GM19395 (cell line): ENCODE results near the gene ACTR1B.
A peak's percentile ranks its signal among the peaks of the same experiment; 100 is the strongest.
"Not testable (repeated sequence)": the region's sequence is repeated elsewhere in the genome, so short reads cannot be mapped to it uniquely, and the experiment has no call there.

Experiments
- ATAC-seq: cut with Tn5 transposase; IDR thresholded peaks from one replicate; pipeline ENCODE4 v1.9.1; 2021; ENCODE audit warnings: mild to moderate bottlenecking, moderate library complexity; ENCODE audit not compliant: unreplicated experiment

ACTR1B gene

DNA sequence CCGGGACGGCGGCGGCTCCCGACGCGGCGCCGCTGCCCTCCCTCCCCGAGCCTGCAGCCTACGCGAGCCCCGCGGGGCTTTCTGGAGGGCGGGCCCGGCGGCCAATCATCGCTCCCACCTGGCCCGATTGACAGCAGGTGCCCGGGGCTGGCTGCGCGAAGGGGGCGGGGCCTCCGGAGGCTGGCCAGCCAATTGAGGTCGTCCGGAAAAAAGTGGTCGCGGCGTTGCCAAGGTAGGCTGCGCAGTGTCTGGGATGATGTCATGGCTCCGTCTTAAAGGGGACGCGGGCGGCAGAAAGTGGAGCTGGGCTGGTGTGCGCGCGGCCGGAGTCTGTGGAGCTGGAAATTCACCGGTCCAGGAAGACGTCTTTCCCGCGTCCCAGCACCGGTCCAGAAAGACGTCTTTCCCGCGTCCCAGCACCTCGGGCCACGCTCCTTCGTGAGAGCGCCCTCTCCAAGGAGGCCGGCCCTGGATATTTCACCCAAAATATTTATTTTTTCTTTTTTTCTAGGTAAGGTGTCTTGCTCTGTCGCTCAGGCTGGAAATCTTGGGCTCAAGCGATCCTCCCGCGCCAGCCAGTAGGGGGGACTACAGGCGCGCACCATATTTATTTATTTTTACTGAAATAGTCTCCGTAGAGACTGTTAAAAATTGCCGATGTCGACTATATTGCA lies at the start of gene ACTR1B:
Gene ACTR1B (minus strand): TSS at position 83 of the 674 bp plus-strand sequence. CDS start 154 bp downstream, outside the sequence.
- ATAC-seq: peak; percentile 84

DNA sequence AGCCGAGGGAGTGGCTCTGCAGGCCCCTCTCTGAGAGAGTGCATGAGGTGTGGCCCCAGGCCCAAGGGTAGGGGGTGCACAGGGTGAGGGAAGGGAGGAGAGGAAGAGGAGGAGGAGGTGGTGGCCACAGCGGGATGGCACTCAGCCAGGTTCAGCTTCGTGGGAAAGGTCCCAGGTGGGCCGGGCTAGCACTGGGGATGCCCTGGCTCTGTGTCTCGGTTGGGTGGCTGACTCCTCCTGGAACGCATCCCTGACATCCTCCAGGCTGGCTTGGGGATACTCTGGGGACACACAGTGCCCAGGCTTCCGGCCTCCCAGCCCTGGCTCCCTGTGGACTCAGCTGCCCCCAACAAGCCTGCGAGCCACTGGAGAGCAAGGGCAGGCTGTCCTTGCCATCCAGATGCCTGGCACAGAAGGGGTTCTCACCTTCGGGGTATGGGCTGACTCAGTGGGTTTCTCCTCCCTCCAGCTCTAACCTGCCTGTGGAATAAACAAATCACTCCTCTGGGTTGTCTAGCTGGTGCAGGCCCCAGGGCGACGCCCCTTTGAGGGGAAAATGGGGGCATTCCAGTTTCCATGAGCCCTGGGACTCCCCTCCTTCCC lies 49.0 kb upstream of the ACTR1B start:
- no peak for ATAC-seq

DNA sequence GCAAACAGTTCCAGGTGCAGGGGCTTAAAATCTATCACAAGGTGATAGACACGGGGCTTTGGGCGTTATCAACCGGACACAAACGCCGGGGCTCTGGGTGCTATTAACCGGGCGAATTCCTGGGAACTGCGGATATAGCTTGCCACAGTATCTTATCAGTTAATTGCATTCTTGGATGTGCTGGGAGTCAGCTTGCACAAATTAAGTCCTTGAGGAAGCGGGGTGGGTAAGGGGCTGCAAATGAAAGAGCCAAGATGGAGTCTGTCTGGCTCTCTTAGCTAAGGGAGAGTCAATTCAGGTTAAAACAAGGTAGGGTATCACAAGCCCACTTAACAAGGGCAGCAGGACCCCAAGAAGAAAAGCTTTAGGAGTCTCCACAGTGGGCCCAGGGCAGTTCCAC lies 48.3 kb upstream of the ACTR1B start:
- not testable (repeated sequence) for ATAC-seq

DNA sequence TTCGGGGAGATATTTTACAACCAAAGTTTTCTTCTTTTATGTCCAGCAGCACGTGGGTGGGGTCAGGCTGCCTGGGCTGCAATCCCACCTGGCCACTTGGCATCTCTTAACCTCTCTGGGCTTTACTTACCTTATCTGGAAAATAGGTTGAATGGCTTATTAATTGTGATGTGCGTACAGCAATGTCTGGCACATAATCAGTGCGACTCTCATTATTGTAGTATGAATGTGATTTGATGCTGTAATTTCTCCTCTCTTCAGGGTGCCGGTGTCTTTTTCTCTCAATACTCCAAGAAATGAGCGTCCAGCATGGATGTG lies 47.5 kb upstream of the ACTR1B start:
- ATAC-seq: no peak

DNA sequence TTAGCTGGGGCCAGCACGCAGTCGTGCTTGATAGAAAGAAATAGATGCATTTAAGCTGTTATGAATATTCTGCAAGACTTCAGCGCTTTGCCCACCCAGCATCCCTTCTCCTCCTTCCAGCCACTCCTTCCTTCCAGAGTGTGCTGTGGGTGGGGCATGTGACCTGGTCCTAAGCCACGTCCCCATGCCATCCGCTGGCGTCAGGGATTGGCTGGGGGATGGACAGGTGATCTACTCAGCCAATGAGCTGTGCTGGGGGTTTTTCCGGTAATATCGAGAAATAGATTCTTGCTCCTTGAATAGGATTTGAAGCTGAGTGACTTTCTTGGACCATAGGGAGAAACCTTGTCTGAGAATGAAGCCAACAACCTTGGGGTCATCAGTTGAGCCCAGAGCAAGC lies 44.8 kb upstream of the ACTR1B start:
- ATAC-seq: no peak

DNA sequence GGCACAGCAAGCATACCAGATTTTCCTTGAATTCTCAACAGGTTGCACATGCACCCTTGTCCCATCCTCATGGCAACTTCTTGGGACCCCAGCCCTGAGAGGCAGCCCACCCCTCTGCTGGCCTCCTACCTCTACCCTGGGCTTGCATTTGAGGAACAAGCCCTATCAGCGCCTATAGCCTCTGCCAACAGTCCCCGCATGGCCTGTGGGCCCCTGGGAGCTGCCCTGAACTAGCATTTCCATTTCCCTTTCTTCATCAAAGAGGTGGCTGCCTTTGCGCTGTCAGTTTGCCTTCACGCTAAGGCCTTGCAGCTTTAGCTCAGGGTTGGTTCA lies 44.2 kb upstream of the ACTR1B start:
- no peak for ATAC-seq

DNA sequence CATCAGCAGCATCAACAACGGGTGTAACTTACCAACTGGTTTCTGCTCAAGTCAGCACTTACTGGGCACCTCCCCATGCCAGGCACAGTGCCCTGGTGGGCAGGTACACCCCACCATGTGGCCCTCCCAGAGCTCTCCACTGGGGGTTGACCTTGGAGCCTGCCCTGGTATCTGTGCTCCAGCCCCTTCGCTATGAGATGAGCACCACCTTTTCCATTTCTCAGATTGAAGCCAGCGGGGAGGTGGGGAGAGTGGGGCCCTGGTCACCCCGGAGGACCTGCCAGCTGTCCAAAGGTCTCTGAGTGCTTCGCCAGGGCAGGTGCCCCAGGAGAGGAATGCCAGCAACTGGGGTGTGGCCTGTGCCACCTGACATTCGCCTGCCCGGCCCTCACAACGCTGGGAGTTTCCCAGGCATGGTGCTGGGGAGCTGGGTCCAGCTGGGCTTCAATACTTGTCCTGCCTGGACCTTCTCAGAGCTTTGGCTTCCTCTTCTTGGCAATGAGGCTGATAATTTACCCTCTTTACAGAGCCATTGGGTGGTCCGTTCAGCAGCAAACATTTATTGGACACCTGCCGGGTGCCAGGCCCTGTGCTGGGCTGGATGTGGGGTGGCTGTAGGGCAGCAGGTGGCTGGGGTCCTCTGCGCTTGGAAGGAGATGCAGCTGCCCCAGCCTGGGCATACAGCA lies 43.7 kb upstream of the ACTR1B start:
- ATAC-seq: no peak

DNA sequence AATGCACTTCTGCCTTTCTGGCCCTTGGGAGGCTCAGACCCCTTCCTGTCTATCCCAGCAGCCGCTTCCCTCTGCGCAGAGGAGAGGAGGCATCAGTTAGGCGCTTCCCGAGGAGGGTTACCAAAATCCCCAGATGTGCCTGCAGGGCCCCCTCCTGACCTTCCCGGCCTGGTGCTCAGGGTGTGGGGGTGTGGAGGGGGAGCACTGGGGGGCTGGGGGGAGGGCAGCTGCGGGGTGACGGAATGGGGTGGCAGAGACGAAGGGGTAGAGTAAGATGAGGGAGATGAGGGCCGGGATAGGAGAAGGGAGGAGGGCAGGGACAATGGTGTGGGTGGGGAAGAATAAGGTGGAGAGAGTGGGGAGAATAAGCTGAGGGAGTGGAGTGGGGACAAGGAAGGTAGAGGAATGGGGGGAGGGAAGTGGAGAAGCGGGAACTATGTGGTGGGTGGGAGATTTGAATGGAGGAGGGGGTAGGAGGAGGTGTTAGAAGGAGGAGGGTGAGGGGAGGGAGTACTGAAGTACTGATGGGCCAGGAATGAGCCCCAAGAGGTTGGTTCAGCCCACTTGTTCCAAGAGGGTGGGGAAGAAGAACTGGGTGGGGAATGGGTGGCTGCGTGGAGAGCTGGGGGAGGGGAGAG lies 43.0 kb upstream of the ACTR1B start:
- ATAC-seq: no peak

DNA sequence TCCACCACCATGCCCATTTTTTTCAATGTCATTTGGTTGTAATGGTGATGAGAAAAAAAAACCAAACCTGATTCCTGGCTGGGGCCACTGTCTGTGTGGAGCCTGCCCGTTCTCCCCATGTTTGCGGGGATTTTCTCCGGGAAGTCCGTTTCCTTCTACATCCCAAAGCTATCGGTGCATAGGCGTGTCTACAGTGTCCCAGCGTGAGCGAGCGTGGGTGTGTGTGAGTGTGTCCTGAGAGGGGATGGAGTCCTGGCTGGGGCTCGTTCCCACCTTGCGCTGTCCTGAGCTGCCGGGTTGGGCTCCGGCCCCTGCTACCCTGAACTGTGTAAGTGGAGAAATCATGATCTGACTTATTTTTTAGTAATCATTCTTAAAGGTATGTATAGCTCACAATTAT lies 42.3 kb upstream of the ACTR1B start:
- ATAC-seq: no peak

DNA sequence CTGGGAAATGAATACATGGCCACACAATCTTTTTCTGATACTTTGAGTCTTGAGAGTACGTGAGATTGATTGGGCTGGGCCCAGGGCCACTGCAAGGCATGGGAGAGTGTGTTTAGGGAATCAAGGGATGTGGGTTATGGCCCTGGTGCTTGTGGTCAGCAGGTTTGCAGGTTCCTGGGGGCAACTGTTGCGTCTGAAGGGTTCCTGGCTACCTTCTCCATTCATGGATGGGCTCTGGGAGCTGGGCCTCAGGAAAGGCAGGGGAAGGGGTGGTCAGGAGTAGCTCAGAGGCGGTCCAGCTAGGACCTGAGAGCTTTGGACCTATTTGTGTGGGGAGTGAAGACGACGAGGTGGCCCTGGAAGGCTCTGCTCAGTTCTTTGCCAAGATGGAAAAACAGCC lies 41.1 kb upstream of the ACTR1B start:
- no peak for ATAC-seq

DNA sequence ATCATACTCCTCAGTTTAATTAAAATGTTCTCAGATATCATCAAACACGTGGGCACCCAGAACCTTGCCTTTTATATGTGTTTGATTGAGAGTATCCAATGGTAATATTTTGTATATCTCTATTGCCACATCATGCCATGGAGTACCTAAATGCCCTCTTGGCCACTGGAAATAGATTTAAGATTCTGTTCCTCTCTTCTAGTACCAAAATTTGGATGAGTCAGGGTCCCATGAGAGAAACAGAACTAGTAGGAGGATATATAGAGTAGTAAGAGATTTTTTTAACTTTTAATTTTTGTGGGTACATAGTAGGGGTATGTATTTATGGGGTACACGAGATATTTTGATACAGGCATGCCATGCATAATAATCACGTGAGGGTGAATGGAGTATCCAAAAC lies 39.9 kb upstream of the ACTR1B start:
- no peak for ATAC-seq

DNA sequence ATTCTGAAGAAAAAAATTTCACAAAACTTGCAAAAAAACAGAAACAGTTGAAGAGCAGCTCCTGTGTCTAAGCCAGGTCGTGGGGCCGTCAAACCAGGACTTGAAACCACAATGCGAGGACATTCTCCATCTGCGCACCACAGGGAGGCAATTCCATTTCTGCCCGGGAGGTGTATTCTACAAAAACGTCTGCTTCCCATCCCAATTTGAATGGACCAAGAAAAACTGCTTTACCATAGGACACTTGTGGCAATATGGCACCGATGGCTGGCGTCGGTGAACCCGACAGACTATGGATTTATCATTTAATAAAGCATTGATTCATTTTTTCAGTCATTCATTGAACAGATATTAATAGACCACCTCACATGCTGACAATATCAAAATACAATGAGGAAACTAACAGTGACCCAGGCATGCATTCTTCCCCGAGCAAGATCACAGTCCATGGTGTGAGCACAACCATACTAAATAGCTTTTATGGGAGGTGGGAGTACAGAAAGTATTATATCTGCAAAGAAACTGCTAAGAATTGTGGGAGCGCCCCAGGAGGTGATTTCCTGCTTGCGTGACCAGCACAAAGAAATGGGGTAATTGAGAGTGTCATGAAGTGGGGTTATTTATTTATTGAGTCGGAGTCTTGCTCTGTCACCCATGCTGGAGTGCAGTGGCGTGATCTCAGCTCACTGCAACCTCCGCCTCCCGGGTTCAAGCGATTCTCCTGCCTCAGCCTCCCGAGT lies 39.1 kb upstream of the ACTR1B start:
- ATAC-seq: no peak

DNA sequence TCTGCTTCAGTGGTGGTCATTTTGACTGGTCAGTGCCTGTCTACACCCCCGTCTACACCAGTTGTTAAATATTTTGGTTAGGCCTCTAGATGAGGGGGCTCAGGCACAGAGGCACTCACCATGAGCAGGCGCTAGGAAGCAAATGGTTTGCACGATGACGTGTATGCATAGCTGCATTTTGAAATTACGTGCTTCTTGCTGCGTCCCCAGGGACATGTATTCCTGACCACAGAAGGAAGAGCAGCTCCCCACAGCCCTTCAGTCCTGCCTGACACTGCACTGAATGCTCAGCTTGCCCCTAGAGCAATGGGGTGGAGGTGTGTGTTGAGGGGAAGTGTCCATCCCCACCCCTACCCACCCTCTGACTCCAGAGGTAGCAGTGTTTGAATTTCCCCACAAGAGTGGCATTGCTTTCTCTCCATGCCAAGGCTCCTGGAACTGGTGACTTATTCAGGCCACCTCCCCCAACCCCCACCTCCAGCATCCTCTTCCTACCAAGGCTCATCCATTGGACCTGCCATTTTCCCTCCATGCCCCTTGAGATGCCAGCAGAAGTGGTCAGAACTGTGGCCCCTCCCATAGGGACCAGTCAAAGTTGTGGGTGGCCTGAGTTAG lies 38.1 kb upstream of the ACTR1B start:
- ATAC-seq: no peak

DNA sequence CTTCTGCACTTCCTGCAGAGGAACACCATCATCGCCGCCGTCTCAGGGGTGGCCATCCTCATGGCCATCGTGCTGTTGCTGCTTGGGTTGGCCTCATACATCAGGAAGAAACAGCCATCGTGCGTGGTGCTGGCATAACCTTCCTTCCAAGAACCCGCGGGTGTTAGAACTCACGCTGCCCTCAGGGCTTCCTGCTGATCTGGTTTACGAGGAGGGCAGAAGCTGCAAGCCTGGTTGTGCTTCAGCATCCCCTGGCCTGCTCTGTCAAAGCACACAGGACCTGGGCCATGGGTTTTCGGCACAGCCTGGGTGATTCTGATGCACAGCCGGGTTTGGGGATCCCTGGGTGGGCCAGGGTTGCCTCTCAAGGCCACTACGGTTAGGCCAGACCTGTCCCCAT lies 37.3 kb upstream of the ACTR1B start:
- no peak for ATAC-seq

DNA sequence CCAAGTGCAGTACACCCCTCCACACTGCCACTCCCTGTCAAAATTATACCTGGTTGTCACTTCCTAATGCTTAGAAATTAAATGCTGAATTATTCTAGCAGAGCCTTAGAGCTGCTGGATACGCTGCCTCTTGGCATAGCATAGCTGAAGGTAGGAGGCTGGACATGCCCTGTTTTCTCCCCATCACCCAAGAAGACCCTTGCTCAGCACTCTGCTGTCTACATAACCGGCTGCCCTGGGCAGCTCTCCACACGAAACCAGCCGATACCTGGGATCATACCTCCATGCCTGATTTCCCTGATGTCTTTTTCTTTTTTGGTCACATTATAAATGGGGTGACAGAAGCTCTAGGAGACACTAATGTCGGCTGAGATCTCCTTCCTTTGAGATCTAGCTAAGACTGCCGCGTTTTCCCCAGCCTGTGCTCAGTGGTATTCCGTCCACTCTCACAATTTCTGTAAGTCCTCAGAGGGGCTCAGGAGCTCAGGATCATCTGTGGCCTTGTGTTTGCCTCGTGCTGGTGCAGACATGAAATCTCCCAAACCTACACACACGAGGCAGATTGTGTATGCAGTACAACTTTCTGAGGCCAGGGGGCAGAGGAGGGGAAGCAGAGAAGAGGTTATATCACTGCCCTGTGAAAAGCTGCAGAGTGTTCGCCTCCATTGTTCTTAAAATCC lies 36.1 kb upstream of the ACTR1B start:
- ATAC-seq: no peak

DNA sequence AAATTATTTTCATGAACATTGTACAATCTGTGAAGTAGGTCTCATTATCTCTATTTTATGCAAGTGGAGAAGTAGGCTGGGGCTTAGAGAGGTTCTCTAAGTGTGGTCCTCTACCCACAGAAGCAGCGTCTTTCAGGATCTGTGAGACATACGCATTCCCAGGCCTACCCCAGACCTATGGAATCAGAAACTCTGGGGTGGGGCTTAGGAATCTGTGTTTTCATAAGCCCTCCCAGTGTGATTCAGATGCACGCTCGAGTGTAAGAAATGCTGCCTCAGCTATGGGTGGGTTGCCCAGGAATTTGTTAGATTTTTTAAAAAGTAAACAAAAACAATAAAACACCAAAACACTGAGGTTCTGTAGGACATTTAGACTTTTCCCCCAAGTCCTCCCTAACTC lies 34.7 kb upstream of the ACTR1B start:
- no peak for ATAC-seq

DNA sequence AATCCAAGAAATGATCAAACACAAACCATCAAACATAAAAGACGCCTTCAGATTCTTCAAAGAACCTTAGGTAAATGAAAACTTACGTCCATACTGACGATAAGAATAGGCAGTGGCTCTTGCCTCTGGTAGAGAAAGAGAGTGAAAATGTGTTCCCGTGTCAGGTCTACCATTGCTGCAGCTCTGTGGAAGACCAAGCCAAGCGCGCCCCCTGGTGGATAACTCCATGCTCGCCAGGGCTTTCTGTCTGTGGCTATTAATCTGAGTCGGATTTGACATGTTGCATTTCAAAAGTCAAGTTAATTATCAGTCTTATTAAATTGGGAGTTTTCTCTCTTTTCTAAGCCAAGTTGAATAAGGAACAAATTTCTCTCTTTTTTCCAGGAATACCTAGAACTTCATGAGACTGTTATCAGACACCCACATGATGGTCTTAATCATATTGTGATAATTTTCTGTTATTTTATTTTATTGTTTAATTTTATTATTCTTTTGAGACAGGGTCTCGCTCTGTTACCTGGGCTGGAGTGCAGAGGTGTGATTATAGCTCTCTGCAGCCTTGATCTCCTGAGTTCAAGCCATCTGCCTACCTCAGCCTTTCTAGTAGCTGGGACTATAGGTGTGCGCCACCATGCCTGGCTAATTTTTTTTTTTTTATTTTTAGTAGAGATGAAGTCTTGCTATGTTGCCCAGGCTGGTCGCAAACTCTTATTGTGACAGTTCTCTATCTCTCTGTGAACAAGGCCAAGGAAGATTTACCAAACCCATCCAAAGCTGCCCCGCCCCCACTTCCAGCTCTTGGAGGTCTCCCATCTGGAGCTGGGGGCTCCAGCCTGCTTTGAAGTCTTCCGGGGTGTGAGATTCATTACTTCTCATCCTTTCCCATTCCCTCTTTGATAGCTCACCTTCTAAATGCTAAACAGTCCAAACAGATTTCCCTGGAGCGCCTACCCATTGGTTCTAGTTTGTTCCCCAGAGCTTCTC lies 33.7 kb upstream of the ACTR1B start:
- ATAC-seq: peak; percentile 84

DNA sequence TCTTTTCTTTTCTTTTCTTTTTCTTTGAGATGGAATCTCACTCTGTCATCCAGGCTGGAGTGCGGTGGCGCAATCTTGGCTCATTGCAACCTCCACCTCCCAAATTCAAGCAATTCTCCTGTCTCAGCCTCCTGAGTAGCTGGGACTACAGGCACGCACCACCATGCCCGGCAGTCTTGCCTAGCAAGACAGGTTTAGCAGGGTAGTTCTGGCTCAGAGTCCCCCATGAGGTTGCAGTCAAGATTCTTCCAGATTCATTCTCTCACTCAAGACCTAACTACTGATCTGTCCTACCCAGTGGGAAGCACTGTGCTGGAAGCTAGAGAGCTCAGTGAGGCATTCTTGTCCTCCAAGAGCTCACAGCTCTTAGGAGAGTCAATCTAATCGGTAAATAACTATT lies 31.9 kb upstream of the ACTR1B start:
- no peak for ATAC-seq

DNA sequence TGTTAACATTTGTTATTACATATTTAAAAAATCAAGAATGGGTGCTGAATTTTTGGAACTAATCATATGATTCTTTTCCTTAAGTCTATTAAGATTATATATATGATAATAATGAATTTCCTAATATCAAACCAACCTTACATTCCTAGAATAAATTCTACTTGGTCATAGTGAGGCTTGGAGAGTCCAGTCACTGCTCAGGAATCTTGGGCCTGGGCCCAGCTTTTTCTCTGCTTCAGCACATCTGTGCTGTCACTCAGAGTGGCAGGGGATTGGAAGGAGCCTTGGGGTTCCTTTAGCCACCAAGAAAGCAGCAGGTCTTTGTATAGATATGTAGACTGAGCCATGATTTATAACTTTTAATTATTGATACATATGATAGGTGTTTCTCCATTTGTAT lies 29.6 kb upstream of the ACTR1B start:
- no peak for ATAC-seq
